HG03432 (cell line): ENCODE results near the gene PLA2G4A.

Experiments
- ATAC-seq: cut with Tn5 transposase; IDR thresholded peaks from one replicate; pipeline ENCODE4 v1.9.1; 2021; ENCODE audit warnings: mild to moderate bottlenecking, moderate library complexity; ENCODE audit not compliant: unreplicated experiment

The PLA2G4A gene

GRCh38 chr1:186871784-186872183, 43.0 kb downstream of the PLA2G4A start:
- no peak for ATAC-seq

GRCh38 chr1:186872291-186872690, 43.5 kb downstream of the PLA2G4A start:
- no peak for ATAC-seq

- ATAC-seq = peak; percentile 44
Measured at GRCh38 chr1:186873687-186874086, 44.9 kb downstream of the PLA2G4A start.

GRCh38 chr1:186875896-186876835, 47.4 kb downstream of the PLA2G4A start:
- ATAC-seq = no peak

GRCh38 chr1:186878356-186878755, 49.6 kb downstream of the PLA2G4A start:
- no peak for ATAC-seq

GRCh38 chr1:186880982-186881381, 52.2 kb downstream of the PLA2G4A start:
- ATAC-seq = no peak

GRCh38 chr1:186882372-186883134, 53.8 kb downstream of the PLA2G4A start:
- no peak for ATAC-seq

- ATAC-seq = no peak
Measured at GRCh38 chr1:186884251-186884650, 55.5 kb downstream of the PLA2G4A start.

GRCh38 chr1:186887203-186887602, 58.5 kb downstream of the PLA2G4A start:
- ATAC-seq = no peak

GRCh38 chr1:186888367-186888766, 59.6 kb downstream of the PLA2G4A start:
- ATAC-seq = no peak

- ATAC-seq = no peak
Measured at GRCh38 chr1:186892936-186893335, 64.2 kb downstream of the PLA2G4A start.

GRCh38 chr1:186894415-186894814, 65.7 kb downstream of the PLA2G4A start:
- no peak for ATAC-seq

- no peak for ATAC-seq
Measured at GRCh38 chr1:186896211-186896610, 67.5 kb downstream of the PLA2G4A start.

GRCh38 chr1:186897008-186897407, 68.3 kb downstream of the PLA2G4A start:
- no peak for ATAC-seq

GRCh38 chr1:186899577-186899976, 70.8 kb downstream of the PLA2G4A start:
- peak; percentile 94 for ATAC-seq

- no peak for ATAC-seq
Measured at GRCh38 chr1:186899977-186900376, 71.2 kb downstream of the PLA2G4A start.

- ATAC-seq = no peak
Measured at GRCh38 chr1:186900539-186901237, 71.9 kb downstream of the PLA2G4A start.

GRCh38 chr1:186901631-186902030, 72.9 kb downstream of the PLA2G4A start:
- no peak for ATAC-seq

- ATAC-seq = no peak
Measured at GRCh38 chr1:186903374-186904136, 74.8 kb downstream of the PLA2G4A start.

GRCh38 chr1:186904361-186904760, 75.6 kb downstream of the PLA2G4A start:
- no peak for ATAC-seq

GRCh38 chr1:186905561-186905960, 76.8 kb downstream of the PLA2G4A start:
- no peak for ATAC-seq
